ENCODE results near the gene LLGL1. TPM values are rescaled to one million over a fixed set of nuclear protein-coding genes. Genes with fewer than 3 reads are reported as not detected.

The LLGL1 gene
- total RNA-seq, 2 donors from 2014 or later: 66.3 to 69.3 TPM

DNA sequence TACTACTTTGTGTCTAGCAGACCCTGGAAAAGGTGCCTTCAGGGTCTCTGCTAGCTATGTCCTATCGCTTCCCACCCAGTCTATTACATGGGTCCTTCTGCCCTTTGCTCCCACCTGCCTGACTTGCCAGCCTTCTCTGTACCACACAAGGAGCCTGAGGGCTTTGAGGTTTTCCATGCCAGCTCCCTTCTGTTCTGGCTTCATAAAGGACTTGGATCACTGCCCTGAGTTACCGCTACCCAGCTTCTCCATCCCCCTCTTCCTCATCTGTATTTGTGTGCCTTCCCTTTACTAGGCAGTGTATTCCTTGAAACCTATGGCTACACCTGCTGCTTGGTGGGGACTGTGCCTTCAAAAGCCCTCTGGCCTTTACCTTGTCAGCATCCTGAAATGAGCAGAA is 19.6 kb upstream of the LLGL1 start:
- Histone ChIP-seq H3K36me3 (ENCODE audit: control insufficient read depth, insufficient read depth, low read length) (peaks cover 76% of the 10 kb centered on the region), H3K4me1 (ENCODE audit: control insufficient read depth, insufficient read depth, low read length) (peaks cover 15% of the 10 kb centered on the region), H3K9ac (ENCODE audit: extremely low read depth, low read length, poor library complexity, severe bottlenecking) (no peak overlapping the region), H3K9me3 (ENCODE audit: control insufficient read depth, low read length) (no peaks in the 10 kb centered on the region), H3K27me3 (ENCODE audit: control insufficient read depth, insufficient read depth, low read length, poor library complexity, severe bottlenecking) (no peaks in the 10 kb centered on the region), H3K4me3 (ENCODE audit: low read length) (no peak overlapping the region), H3K27ac (ENCODE audit: low read depth, low read length) (no peak overlapping the region)
- H3K27me3 Mint-ChIP-seq (ENCODE audit: insufficient read depth): no peaks in the 10 kb centered on the region
- no peak for DNase-seq
- H3K4me1 Mint-ChIP-seq: peaks cover 14% of the 10 kb centered on the region
- peaks cover 42% of the 10 kb centered on the region for H3K36me3 Mint-ChIP-seq (ENCODE audit: low read depth)
- no peak overlapping the region for H3K4me3 Mint-ChIP-seq
- no peak overlapping the region for H3K27ac Mint-ChIP-seq
- TF ChIP-seq, protein P1, sequence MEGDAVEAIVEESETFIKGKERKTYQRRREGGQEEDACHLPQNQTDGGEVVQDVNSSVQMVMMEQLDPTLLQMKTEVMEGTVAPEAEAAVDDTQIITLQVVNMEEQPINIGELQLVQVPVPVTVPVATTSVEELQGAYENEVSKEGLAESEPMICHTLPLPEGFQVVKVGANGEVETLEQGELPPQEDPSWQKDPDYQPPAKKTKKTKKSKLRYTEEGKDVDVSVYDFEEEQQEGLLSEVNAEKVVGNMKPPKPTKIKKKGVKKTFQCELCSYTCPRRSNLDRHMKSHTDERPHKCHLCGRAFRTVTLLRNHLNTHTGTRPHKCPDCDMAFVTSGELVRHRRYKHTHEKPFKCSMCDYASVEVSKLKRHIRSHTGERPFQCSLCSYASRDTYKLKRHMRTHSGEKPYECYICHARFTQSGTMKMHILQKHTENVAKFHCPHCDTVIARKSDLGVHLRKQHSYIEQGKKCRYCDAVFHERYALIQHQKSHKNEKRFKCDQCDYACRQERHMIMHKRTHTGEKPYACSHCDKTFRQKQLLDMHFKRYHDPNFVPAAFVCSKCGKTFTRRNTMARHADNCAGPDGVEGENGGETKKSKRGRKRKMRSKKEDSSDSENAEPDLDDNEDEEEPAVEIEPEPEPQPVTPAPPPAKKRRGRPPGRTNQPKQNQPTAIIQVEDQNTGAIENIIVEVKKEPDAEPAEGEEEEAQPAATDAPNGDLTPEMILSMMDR (conservative IDR thresholded peaks at IDR 0.05): no peak
- WGBS, 2 experiments (ENCODE audit: insufficient coverage in 1 of 2, insufficient read length in 1 of 2): 94 to 96% methylated on average over 2 of the region's 2 CpGs
- H3K9me3 Mint-ChIP-seq: no peaks in the 10 kb centered on the region

DNA sequence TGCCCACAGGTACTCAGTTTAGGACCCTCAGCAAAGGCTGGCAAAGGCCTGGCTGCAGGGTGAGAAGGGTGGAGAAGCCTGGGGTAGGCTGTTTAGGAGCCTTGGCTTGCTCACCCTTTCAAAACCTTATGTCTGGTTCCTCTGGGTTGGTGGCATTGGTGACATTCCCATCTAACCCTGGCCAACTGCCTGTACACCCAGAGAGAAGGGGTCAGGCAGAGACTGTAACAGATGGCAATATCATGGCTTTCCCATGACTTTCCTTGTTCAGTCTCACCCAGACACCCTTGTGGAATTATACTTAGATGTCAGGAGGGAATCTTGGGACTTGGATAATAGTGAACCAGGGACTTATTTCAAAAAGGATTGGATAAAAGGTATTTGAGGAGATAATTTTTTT is 18.5 kb upstream of the LLGL1 start:
- Mint-ChIP-seq H3K4me1 (peaks cover 10% of the 10 kb centered on the region), H3K36me3 (ENCODE audit: low read depth) (peaks cover 41% of the 10 kb centered on the region), H3K4me3 (no peak overlapping the region), H3K27me3 (ENCODE audit: insufficient read depth) (no peaks in the 10 kb centered on the region), H3K9me3 (no peaks in the 10 kb centered on the region), H3K27ac (no peak overlapping the region)
- H3K36me3 ChIP-seq (ENCODE audit: control insufficient read depth, insufficient read depth, low read length): peaks cover 70% of the 10 kb centered on the region
- TF ChIP-seq, protein P1 (conservative IDR thresholded peaks at IDR 0.05): no peak
- H3K4me1 ChIP-seq (ENCODE audit: control insufficient read depth, insufficient read depth, low read length): peaks cover 11% of the 10 kb centered on the region
- DNase-seq: no peak
- H3K9me3 ChIP-seq (ENCODE audit: control insufficient read depth, low read length): no peaks in the 10 kb centered on the region
- H3K27me3 ChIP-seq (ENCODE audit: control insufficient read depth, insufficient read depth, low read length, poor library complexity, severe bottlenecking): no peaks in the 10 kb centered on the region
- no peak overlapping the region for H3K27ac ChIP-seq (ENCODE audit: low read depth, low read length)
- no peak overlapping the region for H3K4me3 ChIP-seq (ENCODE audit: low read length)
- H3K9ac ChIP-seq (ENCODE audit: extremely low read depth, low read length, poor library complexity, severe bottlenecking): no peak overlapping the region

DNA sequence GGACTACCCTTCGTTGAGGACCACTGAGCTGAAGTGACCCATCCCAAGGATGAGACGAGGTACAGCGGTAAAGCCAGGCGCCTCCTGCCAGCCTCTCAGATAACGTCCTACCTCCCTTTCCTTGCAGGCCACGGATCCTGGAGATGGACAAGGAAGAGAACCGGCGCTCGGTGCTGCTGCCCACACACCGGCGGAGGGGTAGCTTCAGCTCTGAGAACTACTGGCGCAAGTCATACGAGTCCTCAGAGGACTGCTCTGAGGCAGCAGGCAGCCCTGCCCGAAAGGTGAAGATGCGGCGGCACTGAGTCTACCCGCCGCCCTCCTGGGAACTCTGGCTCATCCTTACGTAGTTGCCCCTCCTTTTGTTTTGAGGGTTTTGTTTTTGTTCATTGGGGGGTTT is 17.3 kb upstream of the LLGL1 start:
- peak overlapping the region; percentile 66 for H3K27ac Mint-ChIP-seq
- DNase-seq: no peak
- Histone ChIP-seq H3K4me1 (ENCODE audit: control insufficient read depth, insufficient read depth, low read length) (peaks cover 4% of the 10 kb centered on the region), H3K9ac (ENCODE audit: extremely low read depth, low read length, poor library complexity, severe bottlenecking) (no peak overlapping the region), H3K27me3 (ENCODE audit: control insufficient read depth, insufficient read depth, low read length, poor library complexity, severe bottlenecking) (no peaks in the 10 kb centered on the region), H3K4me3 (ENCODE audit: low read length) (no peak overlapping the region), H3K9me3 (ENCODE audit: control insufficient read depth, low read length) (no peaks in the 10 kb centered on the region), H3K27ac (ENCODE audit: low read depth, low read length) (no peak overlapping the region), H3K36me3 (ENCODE audit: control insufficient read depth, insufficient read depth, low read length) (peaks cover 70% of the 10 kb centered on the region)
- WGBS, 2 experiments (ENCODE audit: insufficient coverage in 1 of 2, insufficient read length in 1 of 2): 91 to 94% methylated on average over 9 to 19 of the region's 19 CpGs
- no peaks in the 10 kb centered on the region for H3K9me3 Mint-ChIP-seq
- peaks cover 41% of the 10 kb centered on the region for H3K36me3 Mint-ChIP-seq (ENCODE audit: low read depth)
- TF ChIP-seq, protein P1 (conservative IDR thresholded peaks at IDR 0.05): no peak
- H3K27me3 Mint-ChIP-seq (ENCODE audit: insufficient read depth): no peaks in the 10 kb centered on the region
- peaks cover 5% of the 10 kb centered on the region for H3K4me1 Mint-ChIP-seq
- no peak overlapping the region for H3K4me3 Mint-ChIP-seq

All from endodermal cell (in vitro differentiated cells).